GM18909 (cell line): ENCODE results near the gene TBC1D22A.

Source experiments
- ATAC-seq: cut with Tn5 transposase; IDR thresholded peaks from one replicate; pipeline ENCODE4 v1.9.1; 2021; ENCODE audit warnings: mild to moderate bottlenecking; ENCODE audit not compliant: unreplicated experiment, poor library complexity

Gene TBC1D22A

GRCh38 chr22:46828323-46828900 is 66.0 kb downstream of the TBC1D22A start:
- no peak for ATAC-seq

DNA sequence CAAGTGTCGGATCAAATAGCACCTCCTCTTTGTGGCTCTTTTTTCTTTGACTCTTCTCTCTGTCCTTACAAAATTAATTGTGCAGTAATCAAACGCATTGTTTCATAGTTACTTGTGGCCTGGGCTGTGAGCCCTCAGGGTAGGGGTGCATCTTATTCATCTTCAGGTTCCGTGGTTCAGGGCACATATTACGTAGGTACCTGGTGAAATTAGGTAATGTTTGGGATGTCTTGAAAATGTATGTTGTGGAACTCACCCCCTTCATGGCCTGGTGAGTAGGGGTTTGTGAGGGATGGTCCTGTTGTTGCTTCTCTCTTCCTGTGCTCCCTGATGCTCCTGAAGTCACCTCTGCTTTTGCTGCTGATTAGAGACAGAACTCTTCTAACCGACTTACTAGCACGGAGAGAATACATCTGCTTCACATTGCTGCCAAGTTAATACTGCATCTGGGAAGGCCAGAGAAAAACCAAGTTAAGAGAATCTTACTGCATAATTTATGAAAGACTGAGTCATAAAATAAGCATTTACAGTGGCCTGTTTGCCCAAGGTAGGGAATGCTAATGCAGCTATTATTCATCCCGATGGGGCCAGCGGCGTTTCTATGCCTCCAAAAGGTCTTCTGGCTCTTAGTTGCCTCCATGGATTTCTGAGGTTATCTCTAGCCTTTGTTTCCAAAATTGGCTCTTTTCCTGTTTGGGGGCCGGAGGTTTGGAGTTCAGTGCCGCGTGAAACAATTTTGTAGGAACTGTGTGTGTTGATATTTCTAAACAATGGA is 66.9 kb downstream of the TBC1D22A start:
- ATAC-seq, result no peak

- no peak for ATAC-seq
Measured at GRCh38 chr22:46829941-46830715, 67.7 kb downstream of the TBC1D22A start.

GRCh38 chr22:46830841-46831240 is 68.4 kb downstream of the TBC1D22A start:
- no peak for ATAC-seq

- no peak for ATAC-seq
Measured at GRCh38 chr22:46833228-46833627, 70.8 kb downstream of the TBC1D22A start.

DNA sequence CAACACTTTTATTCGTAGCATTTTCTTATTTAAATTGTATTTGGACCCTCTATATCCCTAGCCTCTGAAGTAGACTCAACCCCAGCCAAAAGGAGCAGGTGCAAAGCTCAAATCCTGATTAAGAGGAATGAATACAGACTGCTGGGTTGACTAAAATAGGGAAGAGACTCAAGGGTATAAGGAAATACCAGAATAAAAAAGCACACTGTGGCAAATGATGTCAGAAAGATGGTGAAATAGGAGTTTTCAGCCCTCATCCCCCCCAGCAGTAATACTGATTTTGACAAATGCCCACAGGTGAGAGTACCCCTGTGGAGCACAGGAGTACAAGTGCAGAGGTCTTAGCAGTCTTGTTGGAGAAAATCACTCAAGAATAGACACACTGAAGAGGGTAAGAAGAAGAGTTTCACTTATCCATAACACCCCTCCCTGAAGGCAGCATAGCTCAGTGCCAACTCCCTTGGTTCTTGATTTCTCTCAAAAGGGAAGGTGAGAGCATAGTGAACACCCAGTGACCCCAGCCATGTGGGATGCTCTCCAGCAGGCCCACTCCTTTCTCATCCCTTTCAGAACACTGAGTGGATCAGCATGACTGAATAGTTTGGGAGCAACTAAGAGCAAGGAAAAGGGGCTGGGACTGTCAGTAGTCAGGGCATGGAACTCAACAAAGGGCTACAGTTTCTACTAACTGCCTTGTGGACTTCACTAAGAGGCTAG is 71.7 kb downstream of the TBC1D22A start:
- ATAC-seq, result no peak

GRCh38 chr22:46835288-46835687 is 72.8 kb downstream of the TBC1D22A start:
- no peak for ATAC-seq

DNA sequence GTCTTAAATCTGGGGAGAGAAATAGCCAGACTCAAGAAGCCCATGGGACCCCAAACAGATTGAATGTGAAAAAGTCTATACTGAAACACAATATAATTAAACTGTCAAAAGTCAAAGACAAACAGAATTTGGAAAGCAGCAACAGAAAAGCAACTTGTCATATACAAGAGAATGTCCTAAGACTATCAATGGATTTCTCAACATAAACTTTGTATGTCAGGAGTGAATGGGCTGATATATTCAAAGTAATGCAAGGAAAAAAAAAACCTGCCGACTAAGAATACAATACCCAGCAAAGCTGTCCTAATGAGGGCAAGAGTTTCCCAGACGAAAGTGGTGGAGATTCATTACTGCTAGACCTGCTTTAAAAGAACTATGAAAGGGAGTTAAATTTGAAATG is 73.2 kb downstream of the TBC1D22A start:
- no peak for ATAC-seq

DNA sequence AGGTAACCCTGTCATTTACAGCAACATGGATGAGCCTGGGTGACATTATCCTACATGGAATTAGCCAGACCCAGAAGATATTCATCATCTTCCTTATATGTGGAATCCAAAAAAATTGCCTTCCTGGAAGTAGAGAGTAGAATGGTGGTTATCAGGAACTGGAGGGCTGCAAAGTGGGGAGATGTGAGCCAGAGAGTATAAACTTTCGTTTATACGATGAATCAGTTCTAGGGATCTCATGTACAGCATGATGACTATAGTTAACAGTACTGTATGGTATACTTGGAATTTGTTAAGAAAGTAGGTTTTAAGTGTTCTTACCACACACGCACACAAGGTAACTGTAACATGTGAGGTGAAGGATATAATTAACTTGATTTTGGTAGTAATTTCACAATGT is 79.1 kb downstream of the TBC1D22A start:
- ATAC-seq, result no peak

- ATAC-seq, result no peak
Measured at GRCh38 chr22:46842606-46843005, 80.2 kb downstream of the TBC1D22A start.

DNA sequence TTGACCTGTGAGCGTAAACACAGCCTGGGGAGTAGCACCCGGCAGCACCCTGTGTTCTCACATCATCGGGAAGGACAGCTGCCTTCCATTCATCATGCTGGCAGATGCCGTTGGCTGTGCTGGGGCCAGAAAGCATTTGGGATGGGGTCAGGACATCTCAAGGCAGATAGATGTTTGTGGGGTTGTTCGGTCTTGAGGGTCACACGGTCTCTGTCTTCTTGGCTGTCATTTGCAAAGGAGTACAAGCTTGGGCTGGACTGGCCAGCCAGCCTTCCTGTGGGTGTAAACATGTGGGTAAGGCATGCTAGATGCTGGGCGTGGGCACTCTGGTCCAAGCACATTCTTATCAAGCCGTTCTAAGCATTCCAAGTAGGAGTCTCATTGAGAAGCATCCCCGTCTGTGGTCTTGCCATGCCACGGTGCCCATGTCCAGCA is 81.4 kb downstream of the TBC1D22A start:
- ATAC-seq, result no peak

DNA sequence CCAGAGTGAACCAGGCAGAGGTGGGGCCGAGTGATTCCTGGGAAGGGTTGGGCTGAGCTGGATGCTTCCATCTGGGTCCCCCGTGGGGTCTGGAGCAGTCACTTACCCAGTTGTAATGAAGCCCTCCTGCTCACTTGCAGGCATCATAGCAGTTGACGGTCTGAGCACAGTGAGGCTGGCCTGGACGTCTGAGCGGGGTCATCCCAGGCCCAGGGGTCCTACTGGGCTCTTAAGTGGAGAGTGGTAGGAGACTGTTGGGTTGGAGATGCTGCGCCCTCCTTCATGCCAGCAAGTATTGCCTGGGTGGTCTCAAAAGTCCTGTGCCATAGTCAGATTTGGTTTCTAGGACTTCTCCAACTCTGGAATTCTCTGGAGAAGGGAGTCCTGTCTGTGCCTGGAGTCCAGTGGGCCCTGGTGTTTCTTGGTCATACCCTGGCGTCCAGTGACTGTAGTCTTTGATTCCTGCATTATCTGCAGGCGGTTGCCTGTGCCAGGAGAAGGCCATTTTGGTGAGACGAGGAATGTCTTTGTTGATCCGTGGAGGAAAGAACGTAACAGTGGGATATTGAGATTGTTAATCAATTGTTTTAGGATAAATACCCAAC is 82.3 kb downstream of the TBC1D22A start:
- ATAC-seq, result no peak

GRCh38 chr22:46845296-46846149 is 83.1 kb downstream of the TBC1D22A start:
- ATAC-seq, result no peak

DNA sequence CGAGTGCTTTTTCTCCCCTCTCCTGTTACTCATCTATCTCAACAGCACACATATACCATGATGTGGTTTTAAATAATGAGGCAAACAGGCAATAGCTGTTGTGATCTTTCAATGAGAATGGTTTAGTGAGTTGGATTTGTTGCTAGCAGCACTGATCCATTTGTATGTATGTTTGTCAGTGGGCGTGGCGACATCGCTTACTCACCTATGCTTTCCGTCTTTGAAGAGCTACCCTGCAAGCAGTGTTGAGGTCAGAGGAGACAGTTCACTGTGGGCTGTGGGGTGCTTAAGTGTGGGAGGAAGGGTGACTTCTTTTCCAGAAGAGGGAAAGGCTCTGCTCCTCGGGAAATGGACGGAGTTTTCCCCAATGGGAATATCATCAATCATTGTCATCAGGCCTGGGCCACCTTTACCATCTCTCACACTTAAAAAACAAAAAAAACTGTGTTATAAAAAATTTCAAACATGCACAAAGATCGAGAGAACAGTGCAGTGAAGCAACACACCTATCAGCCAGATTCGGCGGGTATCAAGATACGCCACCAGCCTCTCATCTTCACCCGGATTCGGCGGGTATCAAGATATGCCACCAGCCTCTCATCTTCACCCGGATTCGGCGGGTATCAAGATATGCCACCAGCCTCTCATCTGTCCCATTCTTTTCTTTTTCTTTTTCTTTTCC is 83.8 kb downstream of the TBC1D22A start:
- no peak for ATAC-seq

DNA sequence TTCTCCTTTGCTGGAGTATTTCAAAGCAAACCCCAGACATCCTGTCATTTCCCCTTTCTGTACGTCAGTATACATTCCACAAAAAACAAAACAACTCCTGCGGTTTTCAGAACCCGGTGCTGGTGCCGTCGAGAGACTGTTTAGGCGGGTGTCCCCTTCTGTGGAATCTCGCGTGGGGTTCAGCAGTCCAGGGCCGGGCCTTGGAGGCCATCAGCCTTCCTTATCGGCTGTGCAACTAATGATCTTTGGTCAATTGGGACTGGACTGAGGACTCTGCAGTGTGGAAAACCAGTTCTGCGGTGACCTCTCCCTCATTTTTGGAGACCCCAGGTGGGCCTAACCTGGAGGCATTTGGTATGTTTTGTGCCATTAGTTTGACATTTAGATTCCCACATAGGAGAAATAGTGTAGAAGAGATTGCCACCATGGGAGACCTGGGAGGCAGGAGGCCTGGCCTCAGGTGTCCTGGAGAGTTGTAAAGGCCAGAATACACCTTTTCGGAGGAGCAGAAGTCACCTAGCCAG is 84.4 kb downstream of the TBC1D22A start:
- no peak for ATAC-seq

DNA sequence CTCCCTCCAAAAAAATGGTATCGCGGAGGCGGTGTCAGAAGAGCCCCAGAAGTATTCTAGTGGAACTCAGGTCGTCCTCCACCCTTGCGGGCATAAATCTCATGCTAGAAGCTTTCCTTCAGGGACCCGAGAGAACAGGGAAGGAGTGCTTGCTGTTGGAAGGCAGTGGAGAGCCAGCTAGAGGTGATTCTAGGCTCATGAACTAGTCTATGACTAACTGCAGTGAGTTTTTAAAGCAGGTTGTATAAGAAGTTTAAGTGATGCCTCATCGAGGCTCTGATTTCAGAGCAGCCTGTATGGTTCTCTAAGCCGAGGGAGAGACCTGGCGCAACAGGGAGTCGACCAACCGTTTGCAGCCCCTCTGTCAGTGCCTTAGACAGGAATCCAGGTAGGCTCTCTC is 85.7 kb downstream of the TBC1D22A start:
- no peak for ATAC-seq

- no peak for ATAC-seq
Measured at GRCh38 chr22:46849101-46849500, 86.7 kb downstream of the TBC1D22A start.

GRCh38 chr22:46849951-46850350 is 87.5 kb downstream of the TBC1D22A start:
- no peak for ATAC-seq

GRCh38 chr22:46851311-46851710 is 88.9 kb downstream of the TBC1D22A start:
- no peak for ATAC-seq
